GM19239 (cell line): ENCODE measurements around the gene C14orf132.
"Not testable (repeated sequence)": the region's sequence is repeated elsewhere in the genome, so short reads cannot be mapped to it uniquely, and the experiment has no call there.

Experiments
- DNase-seq: peaks from one replicate; pipeline ENCODE4 v3.0.0; 2011; ENCODE audit warnings: low spot score; ENCODE audit not compliant: insufficient read length
- FAIRE-seq: peaks from 2 replicates; lab custom pipeline; 2011; peaks lifted over from hg19 to GRCh38; lab: Jason Lieb, UNC

Gene C14orf132

DNA sequence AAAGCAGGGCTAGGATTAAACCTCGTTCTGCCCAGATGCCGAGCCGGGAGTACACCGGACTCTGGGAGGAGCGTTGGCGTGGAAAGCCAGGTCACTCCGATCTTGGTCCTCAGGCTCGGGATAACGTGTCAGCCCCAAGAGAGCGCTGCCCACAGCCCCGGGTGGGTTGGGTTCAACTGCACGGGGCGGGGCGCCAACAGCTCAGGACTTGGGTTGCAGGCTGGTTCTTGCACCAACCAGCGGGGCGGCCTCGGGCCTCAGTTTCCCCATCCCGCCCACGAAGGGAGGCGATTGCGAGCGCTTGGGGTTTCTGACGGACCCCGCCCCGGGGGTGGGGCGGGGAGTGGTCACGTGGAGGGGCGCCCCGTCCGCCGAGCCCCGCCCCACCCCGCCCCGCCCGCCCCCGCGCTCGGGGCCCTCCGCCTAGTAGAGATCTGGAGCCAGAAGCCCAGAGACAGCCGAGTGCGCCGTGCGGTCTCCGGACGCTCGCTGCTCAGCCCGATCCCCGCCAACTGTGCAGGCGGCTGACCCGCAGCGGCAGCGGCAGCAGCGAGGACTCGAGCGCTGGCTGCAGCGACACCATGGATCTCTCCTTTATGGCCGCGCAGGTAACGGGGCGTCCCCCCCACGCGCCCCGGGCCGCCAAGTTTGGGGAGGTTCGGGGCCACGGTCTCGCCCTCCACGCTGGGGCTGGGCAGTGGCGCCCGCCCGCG lies at the start of gene C14orf132:
Gene C14orf132, plus strand, starts transcription at position 443 of the 713 bp plus-strand sequence. Its CDS starts 139 bp downstream, at position 582.
- no peak for FAIRE-seq
- peak; percentile 39 for DNase-seq

DNA sequence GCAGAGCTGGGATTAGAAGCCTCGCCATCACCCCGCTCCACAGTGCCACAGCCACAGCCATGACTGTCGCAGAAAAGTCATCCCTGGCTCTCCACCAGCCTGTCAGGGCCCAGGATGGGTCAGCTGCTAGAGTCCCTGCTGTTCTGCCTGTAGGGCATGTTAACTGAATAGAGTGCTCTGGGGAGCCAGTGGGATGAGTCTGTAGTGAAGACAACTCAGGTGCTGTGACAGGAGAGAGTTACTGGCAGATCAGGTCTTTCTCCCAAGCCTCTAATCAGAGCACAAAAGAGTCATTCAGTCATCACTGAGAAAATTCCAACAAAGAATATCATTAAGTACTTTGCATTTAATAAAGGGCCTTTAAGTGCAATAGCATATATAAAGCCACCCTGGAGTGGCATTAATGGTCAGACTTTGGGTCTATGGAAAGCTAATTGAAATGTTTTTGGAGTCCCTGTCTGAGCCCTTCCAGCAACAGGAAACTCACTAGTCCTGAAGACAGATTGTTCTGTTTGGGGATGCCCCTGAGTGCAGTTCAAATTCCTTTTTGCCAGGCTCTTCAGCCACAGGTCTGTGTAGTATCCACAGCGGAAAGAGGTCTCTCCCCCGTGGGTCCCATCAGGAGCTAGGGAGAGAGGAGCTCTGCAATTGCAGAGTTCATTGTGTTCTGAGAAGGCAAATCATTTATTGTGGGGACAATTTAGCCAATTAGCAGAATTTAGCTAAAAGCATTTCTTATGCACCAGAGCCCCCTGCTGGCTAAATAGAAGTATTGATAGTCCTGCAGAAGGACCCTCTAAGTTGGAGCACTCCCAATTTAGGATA lies 45.2 kb upstream of the C14orf132 start:
- FAIRE-seq (peak; percentile 53), DNase-seq (no peak)

DNA sequence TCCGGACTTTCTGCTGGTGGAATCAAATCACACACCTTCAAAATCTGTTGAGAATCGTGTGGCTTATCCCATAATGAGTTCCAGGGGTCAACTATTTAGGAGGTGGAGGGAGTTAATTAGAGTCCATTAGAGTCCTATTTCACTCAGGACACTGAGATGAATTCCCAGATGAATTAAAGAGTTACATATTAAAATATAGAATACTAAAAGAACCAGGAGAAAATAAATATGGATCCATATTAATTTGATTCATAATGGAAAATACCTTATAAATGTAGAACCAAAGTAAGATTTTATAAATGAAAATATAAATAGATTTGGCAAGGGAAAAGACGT lies 44.6 kb upstream of the C14orf132 start:
- DNase-seq (no peak), FAIRE-seq (no peak)

DNA sequence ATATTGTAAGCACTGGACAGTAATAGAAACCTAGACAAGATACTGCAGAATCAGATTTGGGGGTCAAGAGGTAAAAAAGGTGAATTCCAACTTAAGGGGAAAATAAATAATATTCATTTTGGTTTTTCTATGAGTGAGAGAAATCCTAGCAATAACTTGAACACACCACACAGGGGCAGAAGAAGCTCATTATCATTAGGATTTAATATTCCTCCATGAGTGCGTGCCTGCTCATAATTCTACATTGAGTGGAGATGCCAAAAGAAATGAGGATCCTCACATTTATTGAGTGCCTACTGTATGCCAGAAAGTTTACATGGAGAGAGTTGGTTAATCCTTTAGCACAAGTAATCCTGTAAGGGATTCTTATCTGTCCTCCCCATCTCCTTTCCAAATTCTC lies 40.5 kb upstream of the C14orf132 start:
- FAIRE-seq, result no peak
- no peak for DNase-seq

DNA sequence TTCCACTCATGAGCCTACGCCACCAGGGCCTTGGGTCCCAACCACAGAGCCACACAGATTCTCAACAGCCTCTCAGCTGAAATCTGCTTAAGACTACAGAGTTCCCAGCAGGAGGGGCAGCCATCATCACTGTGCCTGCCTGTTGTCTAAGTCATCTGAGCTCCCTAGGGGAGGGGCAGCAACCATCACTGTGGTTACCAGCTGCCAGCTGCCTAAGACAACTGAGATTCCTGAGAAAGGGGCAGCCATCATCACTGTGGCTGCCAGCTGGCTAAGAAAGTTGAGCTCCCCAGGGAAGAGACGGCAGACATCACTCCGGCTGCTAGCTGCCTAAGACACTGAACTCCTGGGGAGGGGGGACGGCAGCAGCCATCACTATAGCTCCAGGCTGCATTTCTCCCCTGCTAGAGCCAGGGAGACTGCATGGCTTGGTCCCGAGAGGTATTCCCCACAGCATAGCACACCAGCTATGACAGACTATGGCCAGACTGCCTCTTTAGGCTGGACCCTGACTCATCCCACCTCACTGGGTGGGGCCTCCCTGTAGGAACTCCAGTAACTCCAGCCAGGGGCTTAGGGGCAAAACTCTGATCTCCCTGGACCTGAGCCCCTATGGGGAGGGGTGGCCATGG lies 37.2 kb upstream of the C14orf132 start:
- no peak for DNase-seq

DNA sequence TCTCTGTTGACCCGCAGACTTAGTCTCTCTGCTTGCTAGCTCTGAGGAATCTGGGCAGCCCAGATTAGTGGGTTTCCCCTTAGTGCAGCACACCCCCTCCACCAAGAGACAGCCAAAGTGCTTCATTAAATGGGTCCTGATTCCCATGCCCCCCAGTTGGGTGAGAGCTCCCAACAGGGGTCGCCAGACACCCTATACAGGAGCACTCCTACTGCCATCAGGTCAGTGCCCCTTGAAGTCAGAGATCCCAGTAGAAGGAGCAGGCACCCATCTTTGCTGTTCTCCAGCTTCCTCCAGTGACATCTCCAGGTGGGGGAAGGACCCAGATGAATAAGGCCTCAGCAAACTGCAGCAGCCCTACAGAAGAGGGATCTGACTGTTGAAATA lies 36.7 kb upstream of the C14orf132 start:
- DNase-seq (no peak), FAIRE-seq (no peak)

More for the DNA sequence above, 37.2 kb upstream of the C14orf132 start:
- FAIRE-seq, result no peak

DNA sequence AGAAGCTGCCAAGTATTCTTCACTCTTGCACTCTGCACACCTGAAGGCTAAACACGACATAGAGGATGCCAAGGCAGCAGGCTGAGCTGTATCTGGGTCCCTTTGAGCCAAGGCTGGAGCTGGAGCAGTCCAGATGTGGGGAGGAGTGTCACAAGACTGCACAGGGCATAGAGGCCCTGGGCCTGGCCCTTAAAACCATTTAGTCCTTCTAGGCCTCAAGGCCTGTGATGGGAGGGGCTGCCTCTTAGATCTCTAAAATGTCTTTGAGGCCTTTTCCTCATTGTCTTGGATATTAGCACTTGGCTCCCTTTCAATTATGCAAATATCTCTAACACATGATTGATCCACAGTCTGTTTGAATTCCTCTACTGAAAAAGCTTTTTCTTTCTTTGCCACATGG lies 28.0 kb upstream of the C14orf132 start:
- FAIRE-seq (no peak), DNase-seq (no peak)

DNA sequence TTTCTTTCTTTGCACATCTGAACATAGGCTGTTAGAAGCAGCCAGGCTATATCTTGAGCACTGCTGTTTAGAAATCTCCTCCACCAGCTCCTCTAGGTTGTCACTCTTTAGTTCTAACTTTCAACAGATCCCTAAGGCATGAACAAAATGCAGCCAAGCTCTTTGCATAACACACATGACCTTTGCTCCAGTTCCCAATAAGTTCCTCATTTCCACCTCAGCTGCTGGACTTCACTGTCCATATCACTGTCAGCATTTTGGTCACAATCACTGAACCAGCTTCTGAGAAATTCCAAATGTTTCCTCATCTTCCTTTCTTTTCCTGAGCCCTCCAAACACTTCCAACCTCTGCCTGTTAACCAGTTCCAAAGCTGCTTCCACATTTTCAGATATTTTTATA lies 27.6 kb upstream of the C14orf132 start:
- no peak for FAIRE-seq
- DNase-seq, result no peak

DNA sequence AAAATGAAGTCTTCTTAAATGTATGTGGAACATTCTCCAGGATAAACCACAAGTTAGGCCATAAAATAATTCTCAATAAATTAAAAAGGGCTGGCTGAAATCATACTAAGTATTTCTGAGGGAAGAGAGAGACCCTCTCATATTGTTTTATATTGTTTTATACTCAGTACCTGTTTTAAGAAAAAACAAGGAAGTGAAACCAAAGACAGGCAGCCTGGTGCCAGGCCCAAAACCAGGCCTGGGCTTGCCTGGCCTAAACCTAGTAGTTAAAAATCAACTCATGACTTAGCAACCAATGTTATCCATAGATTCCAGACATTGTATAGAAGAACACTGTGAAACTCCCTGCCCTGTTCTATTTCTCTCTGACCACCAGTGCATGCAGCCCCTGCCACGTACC lies 26.4 kb upstream of the C14orf132 start:
- DNase-seq, FAIRE-seq: not testable (repeated sequence)

DNA sequence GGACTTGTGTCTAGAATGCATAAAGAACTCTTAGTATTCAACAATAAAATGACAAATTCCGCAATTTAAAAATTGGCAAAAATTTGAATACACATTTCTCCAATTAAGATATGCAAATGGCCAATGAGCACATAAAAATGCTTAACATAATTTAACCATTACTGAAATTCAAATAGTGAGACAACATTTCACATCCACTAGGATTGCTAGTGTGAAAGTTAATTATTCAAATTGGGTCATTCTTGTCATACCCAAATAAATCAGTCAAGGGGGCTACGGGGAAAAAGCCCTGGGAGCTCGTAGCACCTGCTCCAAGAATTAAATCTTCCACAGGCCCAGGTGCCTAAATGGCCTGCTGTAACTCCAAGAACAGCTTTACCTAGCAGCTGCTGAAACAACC lies 25.0 kb upstream of the C14orf132 start:
- no peak for DNase-seq
- FAIRE-seq, result no peak

DNA sequence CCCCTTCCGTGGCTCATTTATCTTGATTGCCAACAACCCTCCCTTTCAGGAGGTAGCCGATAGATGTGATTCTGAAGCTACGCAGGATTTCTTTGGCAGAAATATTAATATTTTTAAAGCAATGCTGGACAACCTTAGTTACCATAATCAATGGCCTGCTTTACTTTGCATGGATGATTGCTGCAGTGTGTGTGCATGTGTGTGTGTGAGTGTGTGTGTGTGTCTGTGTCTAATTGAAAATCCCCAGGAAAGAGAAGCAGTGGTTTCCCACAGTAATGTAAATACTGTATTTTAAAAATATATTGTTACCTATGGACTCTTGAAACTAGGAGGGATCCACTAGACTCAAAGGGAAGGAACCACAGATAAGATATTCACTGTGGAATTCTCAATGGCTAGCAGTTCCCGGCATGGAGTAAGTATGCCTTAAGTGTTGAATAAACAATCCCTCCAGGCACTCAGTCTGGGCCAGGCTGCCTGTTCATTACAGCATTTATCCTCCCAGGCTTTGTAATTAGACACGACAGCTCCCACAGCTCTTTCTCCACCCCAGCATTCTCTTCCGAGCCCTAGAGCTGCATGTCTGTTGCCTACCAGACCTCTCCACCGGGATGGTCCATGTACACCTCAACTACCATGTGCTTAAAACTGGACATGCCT lies 22.5 kb upstream of the C14orf132 start:
- FAIRE-seq, result no peak

DNA sequence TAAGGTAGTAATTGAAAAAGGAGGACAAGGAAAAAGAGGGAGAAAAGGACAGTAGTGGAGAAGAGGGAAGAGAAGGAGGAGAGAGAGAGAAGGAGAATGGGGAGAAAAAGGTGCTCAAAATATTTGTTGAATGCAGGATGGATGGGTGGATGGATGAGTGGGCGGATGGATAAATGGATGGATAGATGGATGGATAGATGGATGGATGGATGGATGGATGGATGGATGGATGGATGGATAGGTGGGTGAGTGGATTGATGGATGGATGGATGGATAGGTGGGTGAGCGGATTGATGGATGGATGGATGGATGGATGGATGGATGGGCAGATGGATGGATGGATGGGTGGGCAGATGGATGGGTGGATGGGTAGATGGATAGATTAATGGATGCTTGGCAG lies 21.3 kb upstream of the C14orf132 start:
- DNase-seq, result no peak
- no peak for FAIRE-seq

More for the DNA sequence above, 22.5 kb upstream of the C14orf132 start:
- no peak for DNase-seq

DNA sequence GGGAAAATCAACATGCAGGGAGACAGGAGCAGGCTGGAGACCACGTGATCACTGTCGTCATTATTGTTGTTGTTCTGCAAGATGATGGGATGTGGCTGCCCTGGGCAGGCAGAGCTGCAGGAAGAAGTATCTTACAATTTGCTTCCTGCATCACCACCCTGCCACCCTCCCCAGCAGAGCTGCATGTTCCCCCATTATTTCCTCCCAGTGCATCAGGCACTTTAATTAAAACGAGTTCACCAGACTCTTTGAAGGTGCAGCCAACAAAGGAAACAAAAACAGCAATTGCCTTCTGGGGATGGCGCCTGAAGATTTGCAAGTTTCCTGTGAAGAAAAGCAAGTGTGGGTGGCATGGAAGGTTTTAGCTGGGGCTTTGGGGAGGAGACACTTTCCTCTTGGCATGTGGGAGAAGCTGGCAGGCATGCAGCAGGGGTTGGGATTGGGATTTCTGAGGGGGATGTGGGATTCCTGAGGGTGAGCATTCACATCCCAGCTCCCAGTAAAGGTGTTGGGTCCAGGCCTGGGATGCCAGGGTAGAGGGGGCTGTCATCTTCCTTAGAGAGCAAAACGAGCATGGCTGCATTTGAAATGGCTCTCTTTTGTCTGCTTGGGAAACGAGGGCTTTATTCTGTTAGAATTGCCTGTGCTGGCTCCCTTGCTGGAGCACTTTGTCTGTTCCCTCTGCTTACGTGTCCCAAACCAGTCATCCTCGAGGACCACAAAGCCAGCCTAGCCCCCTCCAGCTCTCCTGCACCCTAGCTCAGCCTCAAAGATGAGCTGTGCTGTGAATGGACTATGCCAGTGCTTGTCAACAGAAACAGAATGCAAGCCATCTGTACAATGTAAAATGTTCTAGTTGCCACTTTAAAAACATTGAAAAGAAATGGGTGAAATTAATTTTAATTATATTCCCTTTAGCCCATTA lies 11.5 kb upstream of the C14orf132 start:
- FAIRE-seq, result no peak
- no peak for DNase-seq

DNA sequence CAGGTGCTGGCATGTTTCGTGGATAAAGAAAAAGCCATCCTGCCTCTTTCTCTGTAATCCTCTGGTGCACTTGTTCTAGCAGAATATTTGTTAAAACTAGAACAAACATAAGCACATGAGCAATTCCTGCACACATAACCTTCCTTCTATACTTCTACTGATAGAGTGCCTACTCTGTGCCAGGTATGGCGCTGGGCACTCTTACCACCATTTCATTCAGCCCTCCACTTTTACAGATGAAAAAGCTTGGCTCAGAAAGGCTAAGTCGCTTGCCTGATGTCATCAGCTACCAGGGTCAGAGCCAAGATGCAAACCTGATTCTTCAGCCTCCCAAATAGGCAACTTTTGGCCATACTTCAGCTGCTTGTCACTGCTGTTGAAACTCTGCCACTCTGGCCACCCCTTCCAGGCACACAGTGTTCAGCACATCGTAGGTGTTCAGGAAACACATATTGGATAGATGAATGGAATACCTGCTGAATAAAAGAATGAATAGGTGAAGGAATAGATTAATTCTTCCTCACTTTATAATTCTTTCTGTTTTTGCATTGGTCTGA lies 10.0 kb upstream of the C14orf132 start:
- FAIRE-seq (no peak), DNase-seq (no peak)

DNA sequence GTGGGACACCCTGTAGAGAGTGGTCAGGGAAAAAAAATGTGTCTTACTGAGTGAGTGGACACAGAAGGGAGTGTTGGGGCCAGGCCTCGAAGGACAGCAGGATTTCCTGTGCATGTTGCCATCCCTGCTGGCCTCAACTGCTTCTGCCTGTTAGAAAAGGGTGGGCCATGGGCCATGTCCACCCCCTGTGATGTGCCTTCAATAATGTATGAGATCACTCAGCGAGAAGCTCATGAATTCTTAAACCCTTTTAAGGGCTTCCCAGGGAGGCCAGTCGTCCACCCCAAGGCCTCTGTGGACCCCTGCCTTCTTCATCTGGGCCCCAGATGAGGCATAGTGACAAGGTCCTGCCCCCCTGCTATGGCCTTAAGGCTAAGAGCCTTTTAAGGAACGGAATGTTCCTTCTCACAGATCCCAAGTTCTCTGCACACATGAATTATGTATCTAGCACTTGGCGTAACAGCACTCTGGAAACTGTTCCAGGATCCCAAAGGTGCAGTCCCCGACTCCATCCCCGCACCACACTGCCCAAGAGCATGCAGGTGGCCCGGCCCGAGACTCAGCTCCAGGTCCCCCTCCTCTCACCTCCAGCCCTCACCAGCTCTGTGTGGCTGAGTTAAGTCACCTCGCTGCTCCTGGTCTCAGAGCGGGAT lies 8.9 kb upstream of the C14orf132 start:
- no peak for FAIRE-seq
- no peak for DNase-seq

DNA sequence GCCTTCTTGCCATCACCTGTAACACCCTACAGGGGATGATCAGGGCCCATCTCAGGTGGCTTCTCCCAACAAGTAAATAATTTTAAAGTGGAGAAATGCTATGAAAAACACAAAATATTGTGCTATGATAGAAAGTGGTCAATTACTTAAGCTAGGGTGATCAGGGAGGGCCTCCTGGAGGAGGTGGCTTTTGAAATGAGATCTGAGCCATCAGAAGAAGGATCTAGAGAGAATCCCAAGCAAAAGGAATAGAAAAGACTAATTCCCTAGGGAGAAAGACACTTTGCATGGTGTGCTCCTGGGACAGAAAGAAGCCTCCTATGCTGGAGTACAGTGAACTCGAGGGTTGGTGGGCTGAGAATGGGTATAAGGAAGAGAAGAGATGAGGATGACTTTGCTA lies 7.5 kb upstream of the C14orf132 start:
- FAIRE-seq (no peak), DNase-seq (no peak)

DNA sequence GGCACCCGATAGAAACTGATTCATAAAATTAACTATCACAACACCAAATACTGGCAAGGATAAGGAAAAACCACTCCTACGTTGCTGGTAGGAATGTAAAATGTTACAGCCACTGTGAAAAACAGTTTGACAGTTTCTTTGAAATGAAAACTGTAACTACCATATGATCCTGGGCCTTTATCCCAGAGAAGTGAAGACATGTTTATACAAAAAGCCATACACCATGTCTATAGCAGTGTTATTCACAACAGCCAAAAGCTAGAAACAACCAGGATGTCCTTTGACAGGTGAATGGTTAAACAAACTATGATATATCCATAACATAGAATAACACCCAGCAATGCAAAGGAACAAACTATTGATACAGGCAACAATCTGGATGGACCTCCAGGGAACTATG lies 3.7 kb upstream of the C14orf132 start:
- FAIRE-seq, result no peak
- DNase-seq, result no peak

DNA sequence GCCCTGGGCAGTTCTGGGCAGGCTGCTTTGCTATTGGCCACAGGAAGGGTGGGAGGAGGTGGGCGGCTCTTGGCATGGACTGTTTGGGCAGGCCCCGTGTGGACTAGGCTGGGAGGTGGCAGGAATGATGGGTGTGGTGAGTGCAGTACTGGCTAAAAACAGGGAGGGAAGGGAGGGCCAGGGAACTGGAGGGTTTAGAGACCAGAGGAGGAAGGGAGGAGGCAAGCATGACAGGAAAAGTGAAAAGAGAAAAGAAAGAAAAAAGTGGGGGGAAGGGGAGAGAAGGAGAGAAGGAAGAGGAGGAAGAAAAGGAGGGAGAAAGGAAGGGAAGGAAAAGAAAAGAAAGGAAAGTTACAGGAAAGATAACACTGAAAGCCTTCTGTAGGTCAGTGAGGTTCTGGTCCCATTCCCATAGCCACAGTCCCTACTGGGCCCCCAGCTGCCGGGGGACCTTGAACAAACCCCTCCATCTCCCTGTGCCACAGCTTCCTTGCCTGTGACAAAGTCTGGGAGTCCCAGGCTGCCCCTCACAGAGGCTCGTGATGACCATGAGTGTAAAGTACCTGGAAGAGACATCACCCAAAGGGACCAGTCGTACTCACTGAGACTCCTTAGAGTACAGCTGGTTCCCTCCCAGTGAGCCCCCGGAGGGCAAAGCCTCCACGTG lies 1.1 kb upstream of the C14orf132 start:
- no peak for DNase-seq
- FAIRE-seq, result no peak
